HG03432 (cell line): ENCODE results near the gene GGT5.

Experiments used
- ATAC-seq: cut with Tn5 transposase; IDR thresholded peaks from one replicate; pipeline ENCODE4 v1.9.1; 2021; ENCODE audit warnings: mild to moderate bottlenecking, moderate library complexity; ENCODE audit not compliant: unreplicated experiment

Gene GGT5

DNA sequence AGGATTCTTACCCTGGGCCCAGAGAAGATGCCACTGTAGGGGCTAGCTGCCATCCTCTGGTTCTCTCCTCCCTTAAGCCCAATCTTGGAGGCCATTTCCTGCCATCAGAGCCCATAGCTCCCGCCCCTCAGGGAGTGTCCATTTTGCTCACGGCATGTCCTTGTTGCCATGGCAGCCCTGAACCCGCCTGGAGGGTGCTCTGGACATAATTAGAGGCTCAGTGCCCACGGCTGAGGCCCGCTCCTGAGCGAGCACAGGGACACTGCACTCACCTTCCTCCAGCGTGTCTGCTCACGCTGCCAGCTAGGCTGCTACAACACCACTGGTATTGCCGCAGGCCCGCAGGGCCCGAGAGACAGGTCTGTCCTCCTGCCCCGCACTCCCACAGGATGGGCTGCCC is 74.7 kb downstream of the GGT5 start:
- no peak for ATAC-seq
